GM12874 (cell line): ENCODE results near the gene ATPAF1.

Experiments used
- TF ChIP-seq, protein P1 (sequence below): IDR thresholded peaks from 2 replicates; pipeline ENCODE4 v1.5.1; 2011; ENCODE audit warnings: low read depth, mild to moderate bottlenecking, control low read depth, low read length, moderate library complexity; ENCODE audit not compliant: insufficient read depth

Gene ATPAF1

GRCh38 chr1:46676531-46676930 is 8.4 kb upstream of the ATPAF1 start:
- TF ChIP-seq, protein P1, sequence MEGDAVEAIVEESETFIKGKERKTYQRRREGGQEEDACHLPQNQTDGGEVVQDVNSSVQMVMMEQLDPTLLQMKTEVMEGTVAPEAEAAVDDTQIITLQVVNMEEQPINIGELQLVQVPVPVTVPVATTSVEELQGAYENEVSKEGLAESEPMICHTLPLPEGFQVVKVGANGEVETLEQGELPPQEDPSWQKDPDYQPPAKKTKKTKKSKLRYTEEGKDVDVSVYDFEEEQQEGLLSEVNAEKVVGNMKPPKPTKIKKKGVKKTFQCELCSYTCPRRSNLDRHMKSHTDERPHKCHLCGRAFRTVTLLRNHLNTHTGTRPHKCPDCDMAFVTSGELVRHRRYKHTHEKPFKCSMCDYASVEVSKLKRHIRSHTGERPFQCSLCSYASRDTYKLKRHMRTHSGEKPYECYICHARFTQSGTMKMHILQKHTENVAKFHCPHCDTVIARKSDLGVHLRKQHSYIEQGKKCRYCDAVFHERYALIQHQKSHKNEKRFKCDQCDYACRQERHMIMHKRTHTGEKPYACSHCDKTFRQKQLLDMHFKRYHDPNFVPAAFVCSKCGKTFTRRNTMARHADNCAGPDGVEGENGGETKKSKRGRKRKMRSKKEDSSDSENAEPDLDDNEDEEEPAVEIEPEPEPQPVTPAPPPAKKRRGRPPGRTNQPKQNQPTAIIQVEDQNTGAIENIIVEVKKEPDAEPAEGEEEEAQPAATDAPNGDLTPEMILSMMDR = no peak

GRCh38 chr1:46675549-46676314 is 7.6 kb upstream of the ATPAF1 start:
- TF ChIP-seq, protein P1 = no peak

DNA sequence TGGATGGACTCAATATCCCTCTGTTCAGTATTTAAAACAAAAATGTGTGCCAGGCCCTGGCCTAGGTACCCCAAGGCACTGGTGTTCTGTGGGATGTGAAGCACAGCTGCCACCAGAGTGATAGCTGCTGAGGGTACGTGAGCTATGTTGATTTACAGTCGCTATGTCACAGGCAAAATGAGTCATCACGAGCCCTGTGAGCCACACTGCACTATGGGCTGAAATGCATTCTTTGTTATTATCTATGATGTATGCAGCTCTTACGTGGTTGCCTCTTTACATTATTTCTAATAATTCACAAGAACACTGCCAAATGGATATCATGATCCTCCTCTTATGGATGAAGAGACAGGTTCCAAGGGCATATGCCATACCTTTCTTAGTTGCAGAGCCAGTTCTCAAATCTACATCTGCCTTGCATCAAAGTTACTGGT is 5.6 kb upstream of the ATPAF1 start:
- TF ChIP-seq, protein P1 = no peak

GRCh38 chr1:46672696-46673095 is 4.5 kb upstream of the ATPAF1 start:
- TF ChIP-seq, protein P1 = no peak

GRCh38 chr1:46671554-46671953 is 3.4 kb upstream of the ATPAF1 start, which contains the start of gene TEX38:
TEX38 (plus strand) TSS chr1:46671854; CDS start chr1:46671935, 81 bp downstream.
- TF ChIP-seq, protein P1 = no peak

GRCh38 chr1:46670134-46670533 is 2.0 kb upstream of the ATPAF1 start:
- TF ChIP-seq, protein P1 = no peak

DNA sequence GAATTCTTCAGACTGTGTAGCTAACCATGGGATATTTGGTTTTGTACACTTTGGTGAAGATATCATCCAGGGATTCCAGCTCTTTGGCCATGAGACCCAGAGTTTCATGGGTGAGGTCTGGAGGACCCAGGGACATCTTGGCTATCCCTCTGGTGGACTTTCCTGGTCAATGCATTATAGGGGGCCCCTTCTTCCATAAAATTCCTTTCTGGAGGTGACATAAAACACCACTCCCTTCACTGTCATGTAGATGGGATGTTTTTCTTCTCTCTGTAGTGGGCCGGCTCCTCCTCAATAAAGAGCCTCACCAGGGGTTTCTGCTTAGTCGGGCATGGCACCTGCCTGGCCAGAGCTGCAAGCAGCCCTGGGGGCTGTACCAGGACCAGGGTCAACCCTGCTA is 2.2 kb downstream of the ATPAF1 start:
- TF ChIP-seq, protein P1 = no peak
